Keratinocyte (primary cell): Measurements from ENCODE around the gene ACADSB.

Source experiments
- EZH2 ChIP-seq: IDR thresholded peaks from one replicate; pipeline ENCODE4 v1.6.1; 2012; ENCODE audit warnings: inconsistent platforms, mild to moderate bottlenecking, low read length, moderate library complexity
- TF ChIP-seq, protein P1 (sequence below), 3 experiments: IDR thresholded peaks in 1 of 3; conservative IDR thresholded peaks in 1 of 3; optimal IDR thresholded peaks in 1 of 3; 2 replicates in 2 of 3; 3 replicates in 1 of 3; pipeline versions ENCODE3 to v1.5.1; 2011; ENCODE audit warnings: low read length in 3 of 3, mild to moderate bottlenecking in 3 of 3, moderate library complexity in 2 of 3, control low read depth in 1 of 3, inconsistent platforms in 1 of 3; ENCODE audit not compliant: insufficient read depth in 2 of 3; ENCODE audit errors: extremely low read depth in 1 of 3

DNA sequence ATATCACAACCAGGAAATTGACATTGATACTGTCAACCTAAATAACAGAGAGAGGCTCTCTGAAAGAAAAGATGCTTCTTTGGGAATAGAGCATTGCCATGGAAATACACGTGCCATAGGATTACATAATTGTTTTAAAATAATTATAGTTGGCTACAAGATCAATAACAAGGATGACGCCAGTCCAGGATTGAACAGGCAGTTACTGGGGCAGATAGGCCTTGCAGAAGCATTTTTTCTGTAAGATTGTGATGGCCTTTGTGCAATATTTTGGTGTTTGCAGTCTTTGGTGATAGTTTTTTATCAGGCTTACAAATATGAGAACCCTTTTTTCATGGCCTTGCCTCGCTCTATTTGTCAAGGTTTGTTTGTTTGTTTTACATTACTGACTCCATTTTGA is 10.5 kb downstream of the ACADSB start:
- TF ChIP-seq, protein P1, sequence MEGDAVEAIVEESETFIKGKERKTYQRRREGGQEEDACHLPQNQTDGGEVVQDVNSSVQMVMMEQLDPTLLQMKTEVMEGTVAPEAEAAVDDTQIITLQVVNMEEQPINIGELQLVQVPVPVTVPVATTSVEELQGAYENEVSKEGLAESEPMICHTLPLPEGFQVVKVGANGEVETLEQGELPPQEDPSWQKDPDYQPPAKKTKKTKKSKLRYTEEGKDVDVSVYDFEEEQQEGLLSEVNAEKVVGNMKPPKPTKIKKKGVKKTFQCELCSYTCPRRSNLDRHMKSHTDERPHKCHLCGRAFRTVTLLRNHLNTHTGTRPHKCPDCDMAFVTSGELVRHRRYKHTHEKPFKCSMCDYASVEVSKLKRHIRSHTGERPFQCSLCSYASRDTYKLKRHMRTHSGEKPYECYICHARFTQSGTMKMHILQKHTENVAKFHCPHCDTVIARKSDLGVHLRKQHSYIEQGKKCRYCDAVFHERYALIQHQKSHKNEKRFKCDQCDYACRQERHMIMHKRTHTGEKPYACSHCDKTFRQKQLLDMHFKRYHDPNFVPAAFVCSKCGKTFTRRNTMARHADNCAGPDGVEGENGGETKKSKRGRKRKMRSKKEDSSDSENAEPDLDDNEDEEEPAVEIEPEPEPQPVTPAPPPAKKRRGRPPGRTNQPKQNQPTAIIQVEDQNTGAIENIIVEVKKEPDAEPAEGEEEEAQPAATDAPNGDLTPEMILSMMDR (optimal IDR thresholded peaks at IDR 0.05 in 1 of 3, IDR thresholded peaks at IDR 0.05 in 1 of 3, conservative IDR thresholded peaks at IDR 0.05 in 1 of 3; ENCODE audit: extremely low read depth in 1 of 3, insufficient read depth in 2 of 3, low read length in 3 of 3), result no peak
- TF ChIP-seq EZH2, result no peak
